Kidney epithelial cell (primary cell): Measurements from ENCODE around the gene SUPT5H. TPM values are rescaled to one million over a fixed set of nuclear protein-coding genes. Genes with fewer than 3 reads are reported as not detected.

Experiments
- DNase-seq: peaks from one replicate; pipeline ENCODE4 v3.0.0-alpha.2; 2010; ENCODE audit warnings: low read depth
- H3K27me3 ChIP-seq: 2 replicates; pipeline ENCODE4 v1.6.0; 2011; ENCODE audit warnings: low read length; ENCODE audit not compliant: control insufficient read depth, insufficient read depth
- H3K36me3 ChIP-seq: 2 replicates; pipeline ENCODE4 v1.5.1; 2011; ENCODE audit warnings: low read length; ENCODE audit not compliant: control insufficient read depth, insufficient read depth
- H3K4me3 ChIP-seq: 2 replicates; pipeline ENCODE4 v1.5.1; 2011; ENCODE audit warnings: low read depth, mild to moderate bottlenecking, control low read depth, low read length
- total RNA-seq: library from RNA; depleted of rRNA; stranded (reverse); fragments of >200 nt; gene quantifications from 2 replicates; pipeline ENCODE4 v1.2.3, GENCODE V29; 2015
- TF ChIP-seq, protein P1 (sequence below): IDR thresholded peaks from 2 replicates; pipeline ENCODE4 v1.5.1; 2011; ENCODE audit warnings: mild to moderate bottlenecking, moderate library complexity, low read length, control low read depth, inconsistent platforms; ENCODE audit not compliant: insufficient read depth, poor library complexity, severe bottlenecking

Gene SUPT5H
- total RNA-seq, 1 donor from 2014 or later: 121 TPM

DNA sequence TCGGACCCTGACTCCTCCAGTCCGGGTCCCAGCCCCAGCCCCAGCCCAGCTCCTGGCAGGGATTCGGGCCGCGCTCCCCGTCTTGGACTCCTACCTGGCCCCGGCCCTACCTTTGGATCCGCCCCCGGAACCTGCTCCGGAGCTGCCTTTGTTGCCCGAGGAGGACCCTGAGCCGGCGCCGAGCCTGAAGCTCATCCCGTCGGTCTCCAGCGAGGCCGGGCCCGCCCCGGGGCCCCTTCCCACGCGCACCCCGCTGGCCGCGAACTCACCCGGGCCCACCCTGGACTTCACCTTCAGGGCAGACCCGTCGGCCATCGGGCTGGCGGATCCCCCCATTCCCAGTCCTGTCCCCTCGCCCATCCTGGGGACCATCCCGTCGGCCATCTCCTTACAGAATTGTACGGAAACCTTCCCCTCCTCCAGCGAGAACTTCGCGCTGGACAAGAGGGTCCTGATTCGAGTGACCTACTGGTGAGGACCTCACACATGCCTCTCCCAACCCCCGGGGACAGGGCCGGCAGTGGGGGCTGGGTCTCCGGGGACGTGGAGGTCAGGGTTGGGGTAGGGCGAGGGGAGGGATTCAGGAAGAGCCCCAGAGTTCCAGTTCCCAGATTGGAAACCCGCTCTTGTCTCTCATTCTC is 70.3 kb downstream of the SUPT5H start:
- Histone ChIP-seq H3K27me3 (peaks cover 38% of the 10 kb centered on the region), H3K4me3 (peak overlapping the region; percentile 19), H3K36me3 (no peaks in the 10 kb centered on the region)
- no peak for DNase-seq
- TF ChIP-seq, protein P1, sequence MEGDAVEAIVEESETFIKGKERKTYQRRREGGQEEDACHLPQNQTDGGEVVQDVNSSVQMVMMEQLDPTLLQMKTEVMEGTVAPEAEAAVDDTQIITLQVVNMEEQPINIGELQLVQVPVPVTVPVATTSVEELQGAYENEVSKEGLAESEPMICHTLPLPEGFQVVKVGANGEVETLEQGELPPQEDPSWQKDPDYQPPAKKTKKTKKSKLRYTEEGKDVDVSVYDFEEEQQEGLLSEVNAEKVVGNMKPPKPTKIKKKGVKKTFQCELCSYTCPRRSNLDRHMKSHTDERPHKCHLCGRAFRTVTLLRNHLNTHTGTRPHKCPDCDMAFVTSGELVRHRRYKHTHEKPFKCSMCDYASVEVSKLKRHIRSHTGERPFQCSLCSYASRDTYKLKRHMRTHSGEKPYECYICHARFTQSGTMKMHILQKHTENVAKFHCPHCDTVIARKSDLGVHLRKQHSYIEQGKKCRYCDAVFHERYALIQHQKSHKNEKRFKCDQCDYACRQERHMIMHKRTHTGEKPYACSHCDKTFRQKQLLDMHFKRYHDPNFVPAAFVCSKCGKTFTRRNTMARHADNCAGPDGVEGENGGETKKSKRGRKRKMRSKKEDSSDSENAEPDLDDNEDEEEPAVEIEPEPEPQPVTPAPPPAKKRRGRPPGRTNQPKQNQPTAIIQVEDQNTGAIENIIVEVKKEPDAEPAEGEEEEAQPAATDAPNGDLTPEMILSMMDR: no peak

DNA sequence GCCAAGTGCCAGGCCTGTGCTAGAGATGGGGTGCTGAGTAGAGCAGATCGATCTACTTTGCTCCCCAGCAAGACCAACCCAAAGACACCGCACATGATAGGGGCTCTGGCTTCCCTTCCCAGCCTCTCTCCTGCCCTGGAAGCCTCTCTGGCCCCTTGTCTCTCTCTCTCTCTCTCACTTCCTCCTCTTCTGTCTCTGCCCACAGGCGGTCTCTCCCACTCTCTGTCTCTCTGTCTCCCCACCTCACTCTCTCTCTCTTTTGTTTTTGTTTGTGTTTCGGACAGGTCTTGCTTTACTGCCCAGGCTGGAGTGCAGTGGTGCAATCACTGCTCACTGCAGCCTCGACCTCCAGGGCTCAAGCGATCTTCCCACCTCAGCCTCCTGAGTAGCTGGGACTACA is 70.9 kb downstream of the SUPT5H start:
- no peak overlapping the region for H3K4me3 ChIP-seq
- peaks cover 38% of the 10 kb centered on the region for H3K27me3 ChIP-seq
- H3K36me3 ChIP-seq: no peaks in the 10 kb centered on the region
- TF ChIP-seq, protein P1: no peak
- DNase-seq: no peak

DNA sequence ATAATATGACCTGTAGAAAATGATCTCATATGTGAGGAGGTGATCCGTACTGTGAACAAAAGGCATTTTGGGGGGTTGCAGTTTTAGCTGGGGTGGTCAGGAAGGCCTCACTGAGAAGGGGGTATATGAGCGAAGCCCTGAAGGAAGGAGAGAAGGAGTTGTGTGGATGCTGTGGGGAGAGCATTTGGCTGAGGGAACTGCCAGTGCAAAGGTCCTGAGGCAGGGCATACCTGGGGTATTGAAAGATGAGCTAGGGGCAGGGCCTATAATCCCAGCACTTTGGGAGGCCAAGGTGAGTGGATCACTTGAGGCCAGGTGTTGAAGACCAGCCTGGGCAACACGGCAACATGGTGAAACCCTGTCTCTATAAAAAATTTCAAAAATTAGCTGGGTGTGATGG is 72.0 kb downstream of the SUPT5H start:
- Histone ChIP-seq H3K36me3 (no peaks in the 10 kb centered on the region), H3K4me3 (no peak overlapping the region), H3K27me3 (peaks cover 37% of the 10 kb centered on the region)
- TF ChIP-seq, protein P1: no peak
- no peak for DNase-seq

DNA sequence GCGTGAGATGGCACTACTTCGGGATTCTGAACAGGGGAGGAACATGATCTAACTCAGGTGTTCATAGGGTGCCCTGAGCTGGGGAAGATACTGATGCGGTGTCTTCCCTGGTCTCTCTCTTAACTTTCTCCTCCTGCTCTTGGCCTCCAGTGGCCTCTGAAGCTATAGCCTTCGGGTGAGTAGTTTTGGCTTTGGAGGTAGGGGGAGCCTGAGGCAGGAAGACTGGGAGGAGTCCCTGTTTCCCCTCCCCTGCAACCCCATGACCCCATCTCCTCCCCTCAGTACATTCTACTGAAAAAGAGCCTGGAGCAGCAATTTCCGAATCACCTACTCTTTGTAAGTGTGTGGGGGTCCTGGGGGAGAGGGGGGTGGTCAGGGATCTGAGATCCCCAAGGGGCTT is 73.1 kb downstream of the SUPT5H start:
- H3K36me3 ChIP-seq: no peaks in the 10 kb centered on the region

DNA sequence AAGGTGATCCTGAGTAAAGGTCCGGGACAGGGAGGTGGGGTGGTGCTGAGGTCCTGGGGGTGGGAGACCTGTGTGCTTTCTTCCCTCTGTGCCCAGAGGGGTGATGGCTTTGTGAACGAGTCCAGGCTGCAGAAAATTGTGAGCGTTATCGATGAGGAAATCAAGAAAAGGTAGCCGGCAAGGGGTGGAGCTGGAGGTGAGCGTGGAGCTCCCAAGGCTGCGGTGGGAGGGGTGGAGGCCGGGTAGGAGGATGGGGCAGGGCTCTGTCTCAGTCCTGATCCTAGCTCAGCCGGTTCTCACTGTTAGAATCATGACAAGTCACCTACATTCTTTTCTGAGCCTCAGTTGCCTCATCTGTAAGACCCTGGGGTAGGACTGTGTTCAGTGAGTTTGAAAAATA is 73.6 kb downstream of the SUPT5H start:
- DNase-seq: no peak
- no peak overlapping the region for H3K4me3 ChIP-seq
- H3K27me3 ChIP-seq: peaks cover 36% of the 10 kb centered on the region
- no peaks in the 10 kb centered on the region for H3K36me3 ChIP-seq
- TF ChIP-seq, protein P1: no peak

More for the DNA sequence above, 73.1 kb downstream of the SUPT5H start:
- TF ChIP-seq, protein P1: no peak
- no peak for DNase-seq
- Histone ChIP-seq H3K4me3 (no peak overlapping the region), H3K27me3 (peaks cover 37% of the 10 kb centered on the region)
